Neutrophil (primary cell): ENCODE results near the gene CRYGC.

Experiments
- H3K27ac ChIP-seq: fragments of 200-600 bp; sonication (generic); 2 replicates; pipeline ENCODE4 v1.5.1; 2016; ENCODE audit warnings: mild to moderate bottlenecking, moderate library complexity
- H3K27me3 ChIP-seq: fragments of 200-600 bp; sonication (generic); 2 replicates; pipeline ENCODE4 v1.6.0; 2016; ENCODE audit warnings: mild to moderate bottlenecking
- H3K36me3 ChIP-seq: fragments of 200-600 bp; sonication (generic); 2 replicates; pipeline ENCODE4 v1.5.1; 2017
- H3K4me1 ChIP-seq, 2 experiments: fragments of 200-600 bp in 1 of 2; sonication (generic) in 1 of 2; 1 replicate in 1 of 2; 2 replicates in 1 of 2; pipeline versions ENCODE4 v1.5.1 to v1.6.1; 2013 to 2016; ENCODE audit warnings: low read depth in 1 of 2, low read length in 1 of 2, mild to moderate bottlenecking in 1 of 2, moderate library complexity in 1 of 2; ENCODE audit not compliant: control insufficient read depth in 1 of 2, insufficient read depth in 1 of 2
- H3K4me3 ChIP-seq, 2 experiments: fragments of 200-600 bp in 1 of 2; sonication (generic) in 1 of 2; 1 replicate in 1 of 2; 2 replicates in 1 of 2; pipeline ENCODE4 v1.5.1; 2013 to 2016; ENCODE audit warnings: low read depth in 1 of 2, low read length in 1 of 2, mild to moderate bottlenecking in 1 of 2, moderate library complexity in 1 of 2
- H3K9me3 ChIP-seq: fragments of 200-600 bp; sonication (generic); 2 replicates; pipeline ENCODE4 v1.5.1; 2016
- CTCF ChIP-seq: fragments of 200-600 bp; sonication (generic); IDR thresholded peaks from 2 replicates; pipeline ENCODE4 v1.5.1; 2016; ENCODE audit warnings: antibody characterized with exemption

CRYGC gene

GRCh38 chr2:208097801-208098200, 31.8 kb downstream of the CRYGC start:
- no peak overlapping the region for H3K4me3 ChIP-seq

GRCh38 chr2:208097313-208097712, 32.3 kb downstream of the CRYGC start:
- Histone ChIP-seq H3K4me1 (peaks cover 4 to 9% of the 10 kb centered on the region in 2 experiments), H3K27ac (no peak overlapping the region), H3K27me3 (peaks cover 3% of the 10 kb centered on the region), H3K9me3 (no peaks in the 10 kb centered on the region), H3K4me3 (no peak overlapping the region), H3K36me3 (no peaks in the 10 kb centered on the region)
- TF ChIP-seq CTCF: no peak

More at GRCh38 chr2:208097801-208098200, 31.8 kb downstream of the CRYGC start:
- TF ChIP-seq CTCF: no peak
- H3K9me3 ChIP-seq: no peaks in the 10 kb centered on the region
- H3K36me3 ChIP-seq: no peaks in the 10 kb centered on the region
- H3K27ac ChIP-seq: no peak overlapping the region
- peaks cover 3% of the 10 kb centered on the region for H3K27me3 ChIP-seq
- H3K4me1 ChIP-seq: peaks cover 4 to 9% of the 10 kb centered on the region in 2 experiments

- no peaks in the 10 kb centered on the region for H3K27me3 ChIP-seq
- no peak overlapping the region for H3K4me3 ChIP-seq
- no peaks in the 10 kb centered on the region for H3K36me3 ChIP-seq
- H3K27ac ChIP-seq: no peak overlapping the region
- peaks cover 4 to 9% of the 10 kb centered on the region in 2 experiments for H3K4me1 ChIP-seq
- no peak for TF ChIP-seq CTCF
- no peaks in the 10 kb centered on the region for H3K9me3 ChIP-seq
Observed at GRCh38 chr2:208096080-208096479, 33.5 kb downstream of the CRYGC start.

GRCh38 chr2:208093128-208093527, 36.5 kb downstream of the CRYGC start:
- Histone ChIP-seq H3K27ac (no peak overlapping the region), H3K27me3 (no peaks in the 10 kb centered on the region), H3K4me1 (peaks cover 4% of the 10 kb centered on the region in 2 experiments), H3K4me3 (no peak overlapping the region), H3K9me3 (no peaks in the 10 kb centered on the region), H3K36me3 (no peaks in the 10 kb centered on the region)
- no peak for TF ChIP-seq CTCF

- Histone ChIP-seq H3K27me3 (no peaks in the 10 kb centered on the region), H3K27ac (no peak overlapping the region), H3K36me3 (no peaks in the 10 kb centered on the region), H3K4me3 (no peak overlapping the region), H3K9me3 (no peaks in the 10 kb centered on the region), H3K4me1 (peaks cover 4% of the 10 kb centered on the region in 2 experiments)
- no peak for TF ChIP-seq CTCF
Observed at GRCh38 chr2:208092093-208092832, 37.4 kb downstream of the CRYGC start.
